H4 (cell line): ENCODE data around the gene TAS2R40. TPM values are rescaled to one million over a fixed set of nuclear protein-coding genes. Genes with fewer than 3 reads are reported as not detected.
"Not testable (repeated sequence)": the region's sequence is repeated elsewhere in the genome, so short reads cannot be mapped to it uniquely, and the experiment has no call there.

Experiments
- DNase-seq: peaks from one replicate; pipeline ENCODE4 v3.0.0-alpha.2; 2015; ENCODE audit warnings: low spot score
- total RNA-seq: library from RNA; depleted of rRNA; stranded (reverse); fragments of >200 nt; shearing (Covaris generic); gene quantifications from 2 replicates; pipeline ENCODE4 v1.2.3, GENCODE V29; 2014; rRNA removed

Gene TAS2R40
- total RNA-seq, 1 experiment from 2014 or later: not detected

DNA sequence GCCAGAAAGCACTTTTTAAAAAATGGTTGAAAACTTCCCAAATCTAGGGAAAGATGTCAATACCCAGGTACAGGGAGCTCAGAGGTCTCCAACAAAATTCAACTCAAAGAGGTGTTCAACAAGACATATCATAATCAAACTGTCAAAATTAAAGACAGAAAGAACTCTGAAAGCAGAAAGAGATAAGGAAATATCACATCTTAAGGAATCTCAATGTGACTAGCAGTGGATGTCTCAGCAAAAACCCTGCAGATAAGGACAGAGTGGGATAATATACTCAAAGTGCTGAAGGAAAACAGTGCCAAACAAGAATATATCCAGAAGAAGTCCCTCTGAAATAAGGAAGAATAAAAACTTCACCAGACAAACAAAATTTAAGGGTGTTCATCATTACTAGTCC, 28.4 kb downstream of the TAS2R40 start:
- DNase-seq: no peak

DNA sequence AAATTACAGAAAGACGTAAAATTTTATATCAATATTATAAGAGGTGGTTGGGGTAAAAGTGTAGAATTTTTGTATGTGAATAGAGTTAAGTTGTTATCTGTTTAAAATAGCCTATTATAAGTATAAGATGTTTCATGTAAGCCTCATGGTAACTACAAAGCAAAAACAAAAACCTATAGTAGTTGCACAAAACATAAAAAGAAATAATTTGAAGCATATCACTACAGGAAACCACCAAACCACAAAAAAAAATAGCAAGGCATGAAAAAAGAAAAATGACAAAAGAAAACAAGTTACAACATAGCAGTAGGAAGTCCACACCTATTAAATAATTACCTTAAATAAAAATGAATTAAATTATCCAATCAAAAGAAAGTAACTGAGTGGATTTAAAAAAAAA, 29.0 kb downstream of the TAS2R40 start:
- DNase-seq: no peak

DNA sequence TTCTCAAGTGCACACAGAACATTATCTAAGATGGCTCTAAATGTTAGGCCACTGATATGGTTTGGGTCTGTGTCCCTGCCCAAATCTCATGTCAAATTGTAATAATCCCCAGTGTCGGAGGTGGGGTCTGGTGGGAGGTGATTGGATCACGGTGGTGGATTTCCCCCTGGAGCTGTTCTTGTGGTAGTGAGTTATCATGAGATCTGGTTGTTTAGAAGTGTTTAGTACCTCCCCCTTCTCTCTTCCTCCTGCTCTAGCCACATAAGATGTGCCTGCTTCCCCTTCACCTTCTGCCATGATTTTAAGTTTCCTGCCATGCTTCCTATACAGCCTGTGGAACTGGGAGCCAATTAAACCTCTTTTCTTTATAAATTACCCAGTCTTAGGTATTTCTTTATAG, 30.2 kb downstream of the TAS2R40 start:
- DNase-seq: no peak

DNA sequence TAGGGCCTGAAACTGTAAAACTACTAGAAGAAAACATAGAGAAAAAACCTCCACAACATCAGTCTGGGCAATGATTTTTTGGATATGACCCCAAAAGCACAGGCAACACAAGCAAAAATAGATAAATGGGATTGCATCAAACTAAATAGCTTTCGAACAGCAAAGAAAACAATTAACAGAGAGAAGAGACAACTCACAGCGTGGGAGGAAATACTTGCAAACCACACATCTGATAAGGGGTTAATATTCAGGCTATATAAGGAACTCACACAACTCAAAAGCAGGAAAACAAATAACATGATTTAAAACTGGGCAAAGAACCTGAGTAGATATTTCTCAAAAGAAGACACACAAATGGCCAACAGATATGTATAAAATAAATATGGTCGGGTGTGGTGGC, 33.7 kb downstream of the TAS2R40 start:
- no peak for DNase-seq

DNA sequence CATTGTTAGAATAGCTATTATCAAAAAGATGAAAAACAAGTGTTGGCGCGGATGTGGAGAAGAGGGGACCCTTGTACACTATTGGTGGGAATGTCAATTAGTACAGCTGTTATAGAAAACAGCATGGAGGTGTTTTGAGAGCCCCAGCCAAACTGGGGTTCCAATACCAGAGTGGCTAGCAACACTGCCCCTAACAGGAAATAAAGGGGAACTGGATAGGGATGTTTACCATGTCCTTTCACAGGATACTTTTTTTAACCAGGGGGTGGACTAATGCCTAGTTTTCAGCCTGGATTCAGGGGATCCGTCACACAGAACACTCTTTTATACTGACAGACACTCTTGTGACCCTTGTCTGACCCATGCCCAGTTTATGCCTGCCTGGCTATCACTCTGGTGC, 34.5 kb downstream of the TAS2R40 start:
- DNase-seq: no peak

DNA sequence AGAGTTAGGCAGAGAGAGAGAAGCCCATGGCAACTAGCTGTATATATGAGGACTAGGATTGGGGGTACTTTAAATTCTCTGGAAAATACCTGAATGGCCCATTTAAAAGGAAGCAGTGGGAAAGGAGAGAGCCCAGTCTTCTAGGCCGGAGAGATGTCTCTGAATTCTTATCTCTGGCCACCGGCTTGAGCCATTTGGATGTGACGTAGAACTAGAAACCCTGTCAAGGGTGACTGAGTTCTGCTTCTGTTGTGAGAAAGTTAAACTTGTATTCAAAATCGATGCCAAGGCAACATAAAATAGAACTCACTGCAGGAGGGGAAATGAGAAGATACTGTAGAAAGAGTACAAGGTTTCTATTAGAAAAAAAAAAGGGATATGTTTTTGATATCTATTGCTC, 35.1 kb downstream of the TAS2R40 start:
- no peak for DNase-seq

DNA sequence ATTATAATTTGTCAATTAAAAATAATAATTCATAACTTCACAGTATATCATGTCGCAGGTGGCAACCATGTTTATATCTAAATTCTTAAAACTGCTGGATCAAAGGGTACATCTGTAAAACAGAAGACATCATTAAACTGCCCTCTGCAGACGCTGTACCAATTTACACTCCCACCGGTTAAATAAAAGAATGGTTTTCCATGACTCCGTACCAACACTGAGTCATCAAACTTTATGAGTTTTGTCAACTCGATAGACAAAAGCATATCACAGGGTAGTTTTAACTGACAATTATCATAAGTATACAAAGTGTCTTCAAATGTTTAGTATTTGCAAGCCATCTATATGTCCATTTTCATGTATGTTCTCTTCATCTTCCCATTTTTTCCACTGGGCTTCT, 35.7 kb downstream of the TAS2R40 start:
- DNase-seq: no peak

DNA sequence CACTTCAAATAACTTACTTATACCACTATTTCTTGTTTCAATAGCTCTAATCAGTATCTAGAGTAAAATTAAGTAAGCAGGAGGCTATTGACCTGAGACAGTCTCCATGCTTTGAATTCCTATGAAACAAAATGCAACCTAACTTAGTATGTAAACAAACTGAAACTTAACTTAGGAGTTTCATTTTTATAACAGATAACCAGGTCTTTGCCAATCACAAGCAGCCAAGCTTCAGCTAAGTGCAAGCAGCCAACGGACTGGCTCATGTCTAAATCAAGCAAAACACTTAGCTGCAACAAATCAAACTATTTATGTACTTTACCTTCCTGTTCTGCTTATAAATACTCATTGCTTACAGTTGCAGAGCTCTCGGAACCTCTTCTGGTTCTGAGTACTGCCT, 37.0 kb downstream of the TAS2R40 start:
- no peak for DNase-seq

DNA sequence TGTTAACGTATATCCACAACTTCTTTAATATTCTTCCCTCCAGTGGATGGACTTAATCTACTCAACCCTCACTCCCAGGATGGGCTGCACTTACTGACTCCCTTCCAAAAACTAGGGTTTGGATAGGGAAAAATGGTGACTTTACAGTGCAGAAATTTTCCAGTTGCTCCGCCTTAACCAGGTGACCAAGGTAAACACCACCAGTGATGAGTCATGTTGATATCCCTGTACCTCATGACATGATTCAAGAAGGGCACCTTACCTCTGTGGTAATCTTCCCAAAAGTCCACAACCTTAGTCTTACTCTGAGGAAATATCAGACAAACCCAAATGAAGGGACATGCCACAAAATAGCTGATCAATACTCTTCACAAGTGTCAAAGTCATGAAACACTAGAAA, 37.9 kb downstream of the TAS2R40 start:
- no peak for DNase-seq

DNA sequence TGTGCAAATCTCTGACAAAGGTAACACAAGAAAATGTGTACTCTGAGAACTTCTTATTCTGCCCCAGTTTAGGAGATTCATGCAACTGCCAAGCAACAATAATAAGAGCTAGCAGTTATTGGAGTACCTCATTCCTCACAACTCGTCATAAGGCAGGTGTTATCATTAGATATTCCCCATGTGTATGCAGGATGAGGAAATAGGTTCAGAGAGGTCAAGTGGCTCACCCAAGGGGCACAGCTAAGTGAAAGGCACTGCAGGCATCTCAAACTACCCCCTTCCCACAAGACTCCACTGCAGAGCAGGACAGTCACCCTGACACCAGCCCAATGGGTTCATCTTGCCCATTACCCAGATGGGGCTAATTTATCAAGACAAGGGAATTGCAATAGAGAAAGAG, 40.1 kb downstream of the TAS2R40 start:
- no peak for DNase-seq

DNA sequence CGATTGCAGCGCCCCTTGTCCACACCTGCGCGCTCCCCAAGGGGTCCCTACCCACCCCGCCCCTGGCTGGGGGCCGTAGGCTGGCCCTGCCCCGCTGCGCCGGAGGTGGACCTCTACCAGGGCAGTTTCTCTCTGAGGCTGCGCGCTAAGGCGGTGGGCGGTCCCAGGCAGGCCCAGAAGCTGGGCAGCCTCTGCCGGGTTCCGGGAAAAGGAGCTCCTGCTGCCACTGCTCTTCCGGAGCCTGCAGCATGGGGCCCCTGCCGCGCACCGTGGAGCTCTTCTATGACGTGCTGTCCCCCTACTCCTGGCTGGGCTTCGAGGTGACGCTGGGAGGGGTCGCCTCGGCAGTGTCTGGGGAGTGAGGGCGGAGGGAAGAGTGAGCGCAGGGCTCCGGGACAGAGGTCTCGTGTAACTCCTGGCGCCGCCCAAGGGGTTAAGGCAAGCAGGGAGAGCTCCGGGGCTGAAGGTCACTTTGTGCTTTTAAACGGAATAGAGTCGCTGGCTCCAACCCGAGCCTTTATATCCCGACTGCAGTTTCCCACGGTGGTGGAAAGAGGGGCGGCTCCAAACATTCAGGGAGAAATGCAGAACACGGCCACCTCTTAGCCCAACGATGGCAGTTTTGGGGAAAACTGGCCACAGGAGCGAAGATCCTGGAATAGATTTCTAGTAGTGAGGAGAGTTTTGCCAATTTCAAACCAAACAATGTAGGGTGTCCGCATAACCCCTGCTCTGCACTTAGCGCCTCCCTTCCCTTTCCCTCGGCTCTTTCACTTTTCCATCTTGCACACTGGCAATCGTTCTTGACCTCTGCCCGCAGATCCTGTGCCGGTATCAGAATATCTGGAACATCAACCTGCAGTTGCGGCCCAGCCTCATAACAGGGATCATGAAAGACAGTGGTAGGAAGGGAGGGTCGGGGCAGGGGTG, 41.7 kb downstream of the TAS2R40 start, which contains the start of gene GSTK1:
GSTK1 (plus strand) TSS at position 176 of the 930 bp plus-strand sequence; CDS start at position 249, 73 bp downstream.
- DNase-seq: peak; percentile 66

DNA sequence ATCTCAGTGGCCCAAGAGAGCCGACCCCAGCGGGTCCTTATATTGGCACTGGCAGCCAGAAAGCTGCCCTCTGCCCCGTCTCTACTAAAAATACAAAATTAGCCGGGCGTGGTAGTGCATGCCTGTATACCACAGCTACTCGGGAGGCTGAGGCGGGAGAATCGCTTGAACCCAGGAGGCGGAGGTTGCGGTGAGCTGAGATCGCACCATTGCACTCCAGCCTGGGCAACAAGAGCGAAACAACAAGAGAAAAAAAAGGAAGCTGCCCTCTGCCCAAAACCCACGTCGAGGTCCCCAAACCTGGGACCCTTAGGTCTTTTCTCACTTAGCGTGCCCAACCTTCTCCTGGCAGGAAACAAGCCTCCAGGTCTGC, 42.3 kb downstream of the TAS2R40 start:
- DNase-seq: not testable (repeated sequence)

DNA sequence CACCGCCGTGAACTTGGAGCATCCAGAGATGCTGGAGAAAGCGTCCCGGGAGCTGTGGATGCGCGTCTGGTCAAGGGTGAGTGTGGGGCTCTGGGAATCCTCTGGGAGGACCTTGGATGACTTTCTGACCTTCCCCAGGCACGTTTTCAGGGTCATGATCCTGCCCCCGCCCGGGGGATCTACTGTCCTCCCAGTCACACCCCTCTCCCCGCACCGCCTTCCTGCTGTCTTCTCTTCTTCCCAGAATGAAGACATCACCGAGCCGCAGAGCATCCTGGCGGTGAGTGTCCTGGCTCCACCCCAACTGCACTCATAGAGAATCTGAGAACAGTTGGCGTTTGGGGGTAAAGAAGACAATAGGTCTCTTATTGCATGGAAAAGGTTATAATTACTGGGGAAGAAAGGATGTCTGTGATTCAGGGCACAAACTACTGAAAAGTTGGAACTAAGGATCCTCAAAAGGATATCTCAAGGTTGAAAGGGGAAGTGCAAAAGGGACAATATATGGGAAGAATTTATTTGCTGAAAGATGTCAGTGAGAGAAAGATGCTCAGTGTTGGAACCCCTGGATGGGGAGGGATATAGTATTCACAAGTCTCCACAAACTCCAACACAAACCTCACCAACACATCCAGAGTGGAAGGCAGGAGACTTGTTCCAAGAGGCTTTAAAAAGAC, 43.3 kb downstream of the TAS2R40 start:
- no peak for DNase-seq

DNA sequence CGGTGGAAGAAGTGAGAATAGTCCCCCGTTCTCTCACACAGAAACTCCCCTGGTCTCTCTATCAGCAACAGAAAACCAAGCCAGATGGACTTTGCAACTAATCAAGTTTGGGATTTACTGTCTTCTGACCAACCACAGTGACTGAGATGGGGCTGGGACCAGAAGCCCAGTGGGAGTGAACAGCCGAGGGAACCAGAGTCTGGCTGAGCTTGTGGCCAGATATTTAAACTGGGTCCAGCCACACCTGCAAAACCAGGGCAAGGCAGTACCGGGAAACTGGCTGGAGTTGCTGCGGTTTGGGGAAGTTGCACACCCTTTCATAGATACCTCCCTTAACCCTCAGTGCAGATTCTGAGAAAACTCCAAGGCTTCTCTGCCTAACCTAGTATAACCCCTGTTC, 47.4 kb downstream of the TAS2R40 start:
- no peak for DNase-seq

DNA sequence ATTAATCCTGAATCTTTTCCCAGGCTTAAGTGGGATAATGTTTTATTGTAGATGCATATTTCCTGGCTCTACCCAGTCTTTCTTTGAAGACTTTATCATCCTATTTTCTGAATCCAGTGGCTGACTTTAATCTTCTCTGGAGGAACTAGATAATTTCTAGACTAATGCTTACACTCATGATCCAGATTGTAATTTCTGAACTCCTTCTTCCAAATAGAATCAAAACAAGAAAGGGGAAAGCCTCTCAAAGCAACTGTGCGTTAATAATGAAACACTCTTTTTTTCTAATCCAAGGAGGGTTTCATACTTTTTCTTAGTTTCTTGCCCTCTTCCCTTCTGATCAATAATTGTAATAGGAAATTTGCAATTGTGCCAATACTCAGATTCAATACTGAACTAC, 49.4 kb downstream of the TAS2R40 start:
- no peak for DNase-seq

Other genes with a start within 250 kb of the TAS2R40 start
- gene OR9A2, start 194.9 kb upstream of the TAS2R40 start, total RNA-seq: not detected in 2 replicates
- gene OR6V1, start 169.7 kb upstream of the TAS2R40 start, total RNA-seq: not detected in 2 replicates
- gene PIP, start 90.0 kb upstream of the TAS2R40 start, total RNA-seq: not detected in 2 replicates
- gene TAS2R39, start 38.6 kb upstream of the TAS2R40 start, total RNA-seq: not detected in 2 replicates
- gene GSTK1, start 41.4 kb downstream of the TAS2R40 start, total RNA-seq: 117 and 152 TPM in 2 replicates
- 0.62 and 1.2 TPM in 2 replicates for gene TMEM139, start 62.9 kb downstream of the TAS2R40 start, total RNA-seq
- 20.2 and 37.7 TPM in 2 replicates for gene CASP2, start 66.3 kb downstream of the TAS2R40 start, total RNA-seq
- gene CLCN1, start 94.1 kb downstream of the TAS2R40 start, total RNA-seq: not detected in 2 replicates
- gene FAM131B, start 140.7 kb downstream of the TAS2R40 start, total RNA-seq: 2.0 and 3.1 TPM in 2 replicates
- 31.2 and 43.3 TPM in 2 replicates for gene ZYX, start 159.3 kb downstream of the TAS2R40 start, total RNA-seq
- not detected in 2 replicates for gene EPHA1, start 186.8 kb downstream of the TAS2R40 start, total RNA-seq
- gene TAS2R60, start 221.4 kb downstream of the TAS2R40 start, total RNA-seq: not detected in 2 replicates